NCI-H1105 treated with DMSO at 0.1 percent for 48 hours (cell line): ENCODE measurements around the gene COPG1.
"Not testable (repeated sequence)": the region's sequence is repeated elsewhere in the genome, so short reads cannot be mapped to it uniquely, and the experiment has no call there.

Source experiments
- DNase-seq: peaks from one replicate; lab custom pipeline; 2025; lab: John Stamatoyannopoulos, UW

Gene COPG1

GRCh38 chr3:129245141-129245540 is 4.3 kb upstream of the COPG1 start:
- DNase-seq: no peak

GRCh38 chr3:129245641-129246306 is 3.6 kb upstream of the COPG1 start:
- peak; percentile 95 for DNase-seq

GRCh38 chr3:129246636-129247035 is 2.8 kb upstream of the COPG1 start:
- no peak for DNase-seq

GRCh38 chr3:129248286-129248979 is 973 bp upstream of the COPG1 start:
- DNase-seq: no peak

- DNase-seq: no peak
Measured at GRCh38 chr3:129252748-129253147, 3.3 kb downstream of the COPG1 start.

GRCh38 chr3:129254536-129255230 is 5.3 kb downstream of the COPG1 start:
- no peak for DNase-seq

GRCh38 chr3:129256270-129256669 is 6.9 kb downstream of the COPG1 start:
- DNase-seq: no peak

- DNase-seq: no peak
Measured at GRCh38 chr3:129257609-129258008, 8.2 kb downstream of the COPG1 start.

GRCh38 chr3:129259612-129260477 is 10.4 kb downstream of the COPG1 start:
- DNase-seq: no peak

GRCh38 chr3:129260606-129261005 is 11.2 kb downstream of the COPG1 start:
- no peak for DNase-seq

- DNase-seq: no peak
Measured at GRCh38 chr3:129261894-129262293, 12.5 kb downstream of the COPG1 start.

GRCh38 chr3:129263161-129263910 is 13.9 kb downstream of the COPG1 start:
- DNase-seq: no peak

GRCh38 chr3:129264994-129265393 is 15.6 kb downstream of the COPG1 start:
- DNase-seq: not testable (repeated sequence)

GRCh38 chr3:129266651-129267050 is 17.2 kb downstream of the COPG1 start:
- no peak for DNase-seq

GRCh38 chr3:129268396-129268795 is 19.0 kb downstream of the COPG1 start:
- no peak for DNase-seq

GRCh38 chr3:129271674-129272073 is 22.3 kb downstream of the COPG1 start:
- no peak for DNase-seq

GRCh38 chr3:129276385-129276784 is 27.0 kb downstream of the COPG1 start:
- no peak for DNase-seq

GRCh38 chr3:129277829-129278271 is 28.4 kb downstream of the COPG1 start:
- peak; percentile 37 for DNase-seq

GRCh38 chr3:129278439-129278965 is 29.1 kb downstream of the COPG1 start, which contains the start of gene HMCES:
TSS of gene HMCES (plus strand) at chr3:129278870. CDS start at chr3:129279733, 863 bp downstream.
- DNase-seq: peak; percentile 94

- DNase-seq: peak; percentile 59
Measured at GRCh38 chr3:129278966-129279906, 29.8 kb downstream of the COPG1 start.
